ENCODE data around the gene CYP2R1. TPM values are rescaled to one million over a fixed set of nuclear protein-coding genes. Genes with fewer than 3 reads are reported as not detected.

CYP2R1 gene, protein sequence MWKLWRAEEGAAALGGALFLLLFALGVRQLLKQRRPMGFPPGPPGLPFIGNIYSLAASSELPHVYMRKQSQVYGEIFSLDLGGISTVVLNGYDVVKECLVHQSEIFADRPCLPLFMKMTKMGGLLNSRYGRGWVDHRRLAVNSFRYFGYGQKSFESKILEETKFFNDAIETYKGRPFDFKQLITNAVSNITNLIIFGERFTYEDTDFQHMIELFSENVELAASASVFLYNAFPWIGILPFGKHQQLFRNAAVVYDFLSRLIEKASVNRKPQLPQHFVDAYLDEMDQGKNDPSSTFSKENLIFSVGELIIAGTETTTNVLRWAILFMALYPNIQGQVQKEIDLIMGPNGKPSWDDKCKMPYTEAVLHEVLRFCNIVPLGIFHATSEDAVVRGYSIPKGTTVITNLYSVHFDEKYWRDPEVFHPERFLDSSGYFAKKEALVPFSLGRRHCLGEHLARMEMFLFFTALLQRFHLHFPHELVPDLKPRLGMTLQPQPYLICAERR
- polyA plus RNA-seq: 11.4 and 13.6 TPM in 2 replicates

DNA sequence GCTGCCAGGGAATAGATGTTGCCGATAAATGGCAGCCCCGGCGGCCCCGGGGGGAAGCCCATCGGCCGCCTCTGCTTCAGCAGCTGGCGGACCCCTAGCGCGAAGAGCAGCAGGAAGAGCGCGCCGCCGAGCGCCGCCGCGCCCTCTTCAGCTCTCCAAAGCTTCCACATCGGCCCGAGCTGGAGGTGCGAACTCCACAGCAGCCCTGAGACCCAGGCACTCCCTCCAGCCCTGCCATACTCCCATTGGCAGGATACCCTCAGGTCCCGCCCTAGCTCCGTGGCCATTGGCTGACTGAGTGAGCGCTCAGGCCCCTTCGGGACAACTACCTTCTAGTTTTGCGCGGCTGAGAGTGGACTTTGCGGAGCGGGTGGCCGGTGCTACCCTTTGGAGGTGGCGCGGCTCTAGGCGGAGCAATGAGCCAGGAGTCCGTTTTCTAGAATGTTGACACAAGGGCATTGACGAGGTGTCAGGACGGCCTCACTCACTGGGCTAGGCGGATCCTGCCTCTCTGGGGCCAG lies at the start of gene CYP2R1:
CYP2R1 (minus strand) TSS at position 196 of the 521 bp plus-strand sequence; CDS start at position 170, 26 bp downstream.

Other genes with a start within 250 kb of the CYP2R1 start
- gene PDE3B, start 248.4 kb downstream of the CYP2R1 start, polyA plus RNA-seq: 1.7 and 2.3 TPM in 2 replicates
- gene CALCA, start 80.1 kb upstream of the CYP2R1 start, polyA plus RNA-seq: not detected in 2 replicates
- gene CALCB, start 181.4 kb upstream of the CYP2R1 start, polyA plus RNA-seq: not detected in 2 replicates
- 3.4 and 8.8 TPM in 2 replicates for gene INSC, start 222.7 kb upstream of the CYP2R1 start, polyA plus RNA-seq